BJ (cell line): ENCODE data around the gene B3GNT3. TPM values are rescaled to one million over a fixed set of nuclear protein-coding genes. Genes with fewer than 3 reads are reported as not detected.

Experiments
- CTCF ChIA-PET: fragments of 350-600 bp; formaldehyde crosslinking; extraction: SDS; loops from one replicate; lab custom pipeline; 2021; ENCODE audit warnings: antibody characterized with exemption, inconsistent platforms; lab: Yijun Ruan, JAX
- POLR2A ChIA-PET: fragments of 300-600 bp; sonication (Branson Sonifier 250); formaldehyde crosslinking; extraction: SDS; loops from one replicate; lab custom pipeline; 2021; ENCODE audit warnings: antibody characterized with exemption; lab: Charles Lee
- DNase-seq: peaks from one replicate; pipeline ENCODE4 v3.0.0-alpha.2; 2011; ENCODE audit warnings: low read depth
- H3K27me3 ChIP-seq: 2 replicates; pipeline ENCODE4 v1.6.0; 2011; ENCODE audit warnings: low read length; ENCODE audit not compliant: control insufficient read depth, insufficient read depth
- H3K36me3 ChIP-seq: 2 replicates; pipeline ENCODE4 v1.5.1; 2011; ENCODE audit warnings: low read length; ENCODE audit not compliant: control insufficient read depth, insufficient read depth
- H3K4me3 ChIP-seq: 2 replicates; pipeline ENCODE4 v1.5.1; 2011; ENCODE audit warnings: low read depth, mild to moderate bottlenecking, control low read depth, low read length
- CTCF ChIP-seq: IDR thresholded peaks from 2 replicates; pipeline ENCODE4 v1.5.1; 2011; ENCODE audit warnings: low read depth, mild to moderate bottlenecking, control low read depth, inconsistent platforms, low read length, moderate library complexity; ENCODE audit not compliant: insufficient read depth
- polyA plus RNA-seq: library from polyadenylated mRNA; depleted of rRNA; stranded (reverse); fragments of >200 nt; gene quantifications from 2 replicates; pipeline ENCODE4 v1.2.3, GENCODE V29; 2011

The B3GNT3 gene
- polyA plus RNA-seq, 1 experiment: not detected

- TF ChIP-seq CTCF: no peak
- peaks cover 2% of the 10 kb centered on the region for H3K27me3 ChIP-seq
- ChIA-PET POLR2A (no interaction called here), CTCF (no interaction called here)
- H3K36me3 ChIP-seq: no peaks in the 10 kb centered on the region
- H3K4me3 ChIP-seq: no peak overlapping the region
- DNase-seq: no peak
These were observed 33.8 kb upstream of the B3GNT3 start for GRCh38 chr19:17761148-17761547.

GRCh38 chr19:17762505-17763229 is 32.3 kb upstream of the B3GNT3 start:
- DNase-seq: no peak
- no peak overlapping the region for H3K4me3 ChIP-seq
- ChIA-PET POLR2A (no interaction called here), CTCF (interaction anchor here (0.9 to 2.0 kb wide), 6 partner anchors 8 to 267 kb away, joined by 3 to 5 read pairs (median 4); no protein-coding TSS in a partner anchor)
- TF ChIP-seq CTCF: no peak
- H3K27me3 ChIP-seq: peaks cover 2% of the 10 kb centered on the region
- no peaks in the 10 kb centered on the region for H3K36me3 ChIP-seq

GRCh38 chr19:17764348-17764747 is 30.6 kb upstream of the B3GNT3 start:
- Histone ChIP-seq H3K27me3 (no peaks in the 10 kb centered on the region; the same call in 1 of the 2 replicates), H3K36me3 (no peaks in the 10 kb centered on the region), H3K4me3 (no peak overlapping the region)
- DNase-seq: no peak
- ChIA-PET CTCF (interaction anchor here (0.8 to 2.0 kb wide), 3 partner anchors 10 to 95 kb away, joined by 3 to 5 read pairs (median 3); partner anchors contain the start of gene RPL18A), POLR2A (no interaction called here)
- TF ChIP-seq CTCF: no peak

- DNase-seq: no peak
- TF ChIP-seq CTCF: no peak
- CTCF ChIA-PET: interaction anchor here (0.8 to 2.7 kb wide), 5 partner anchors 10 to 95 kb away, joined by 3 to 19 read pairs (median 3); partner anchors contain the start of gene RPL18A
- H3K27me3 ChIP-seq: no peaks in the 10 kb centered on the region; the same call in 1 of the 2 replicates
- H3K36me3 ChIP-seq: no peaks in the 10 kb centered on the region
- POLR2A ChIA-PET: no interaction called here
- no peak overlapping the region for H3K4me3 ChIP-seq
These were observed 29.8 kb upstream of the B3GNT3 start for GRCh38 chr19:17765069-17765618.

- ChIA-PET POLR2A (no interaction called here), CTCF (interaction anchor here (0.5 to 2.7 kb wide), 39 partner anchors 8 to 367 kb away, joined by 3 to 43 read pairs (median 4); partner anchors contain the start of genes B3GNT3, NXNL1 and RPL18A)
- no peaks in the 10 kb centered on the region for H3K27me3 ChIP-seq
- peak; percentile 99 for TF ChIP-seq CTCF
- H3K4me3 ChIP-seq: peak overlapping the region; percentile 10; the same call in 1 of the 2 replicates
- DNase-seq: no peak
- H3K36me3 ChIP-seq: no peaks in the 10 kb centered on the region
These were observed 28.3 kb upstream of the B3GNT3 start for GRCh38 chr19:17766543-17767131.
